Omental fat pad (tissue), 4 donors: ENCODE measurements around the gene RAB15. TPM values are rescaled to one million over a fixed set of nuclear protein-coding genes. Genes with fewer than 3 reads are reported as not detected.

Source experiments
- ATAC-seq: fragments of 150-250 bp; one replicate; pipeline ENCODE4 v1.9.1; 2016; ENCODE audit warnings: mild to moderate bottlenecking, moderate library complexity; ENCODE audit not compliant: low FRiP score
- DNase-seq: peaks from one replicate; pipeline ENCODE4 v3.0.0-alpha.2; 2019; ENCODE audit warnings: low spot score
- CTCF ChIP-seq, 3 donors: fragments of 450-650 bp; IDR thresholded peaks; one replicate each; pipeline ENCODE4 v1.5.1; 2016 to 2017; ENCODE audit warnings: antibody characterized with exemption in 3 of 3, mild to moderate bottlenecking in 3 of 3, moderate library complexity in 2 of 3
- total RNA-seq, 4 donors: library from RNA; depleted of rRNA; stranded (reverse); fragments of >200 nt; gene quantifications; one replicate each; pipeline ENCODE4 v1.1.0, GENCODE V29; 2016

The RAB15 gene
- total RNA-seq, 4 donors from 2014 or later, result 1.6 to 3.8 (median 2.4) TPM

GRCh38 chr14:64979336-64980074, 7.4 kb upstream of the RAB15 start:
- no peak for TF ChIP-seq CTCF (IDR thresholded peaks at IDR 0.05)
- DNase-seq (no peak), ATAC-seq (no peak)

GRCh38 chr14:64974563-64974962, 2.4 kb upstream of the RAB15 start:
- no peak for TF ChIP-seq CTCF (IDR thresholded peaks at IDR 0.05)
- ATAC-seq (no peak), DNase-seq (no peak)

- ATAC-seq (no peak), DNase-seq (no peak)
- no peak for TF ChIP-seq CTCF (IDR thresholded peaks at IDR 0.05)
These were observed 1.7 kb upstream of the RAB15 start for GRCh38 chr14:64973826-64974225.

DNA sequence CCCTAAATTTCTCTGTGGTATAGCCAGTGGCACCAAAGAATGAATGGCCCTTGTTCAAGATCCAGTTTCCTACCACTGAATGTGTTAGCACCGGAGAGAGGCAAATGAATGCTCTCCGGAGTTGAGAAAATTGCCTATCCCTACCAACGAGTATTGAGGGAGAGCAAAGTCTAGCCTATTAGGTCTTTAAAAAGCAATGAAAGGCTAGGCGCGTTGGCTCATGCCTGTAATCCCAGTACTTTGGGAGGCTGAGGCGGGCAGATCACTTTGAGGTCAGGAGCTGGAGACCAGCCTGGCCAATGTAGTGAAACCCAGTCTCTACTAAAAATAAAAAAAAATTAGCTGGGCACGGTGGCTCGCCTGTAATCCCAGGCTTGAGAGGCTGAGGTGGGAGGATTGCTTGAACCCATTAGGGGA, 898 bp upstream of the RAB15 start:
- ATAC-seq (no peak), DNase-seq (no peak)
- no peak for TF ChIP-seq CTCF (IDR thresholded peaks at IDR 0.05)

DNA sequence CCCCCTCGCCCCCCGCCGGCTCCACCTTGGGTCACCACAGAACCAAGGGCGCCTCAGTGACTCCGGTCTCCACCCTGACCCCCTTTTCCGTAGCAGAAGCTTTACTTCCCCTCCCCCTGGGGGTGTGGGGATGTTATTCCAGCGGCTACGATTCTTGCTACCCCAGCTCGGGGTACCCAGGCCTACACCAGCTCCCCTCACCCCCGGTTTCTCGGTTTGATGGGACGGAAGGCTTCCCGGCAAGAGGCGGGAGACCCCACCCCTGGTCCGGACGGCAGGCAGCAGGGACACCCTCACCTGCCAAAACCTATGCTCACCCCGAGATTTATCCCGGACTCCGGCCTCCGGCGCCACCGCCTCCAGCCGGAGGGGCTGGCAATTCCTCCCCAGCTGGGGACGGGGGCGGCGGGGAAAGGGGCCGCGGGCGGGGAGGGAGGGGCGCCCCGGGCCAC, 619 bp downstream of the RAB15 start:
- peak; percentile 34 for ATAC-seq
- TF ChIP-seq CTCF (IDR thresholded peaks at IDR 0.05), result no peak
- no peak for DNase-seq

DNA sequence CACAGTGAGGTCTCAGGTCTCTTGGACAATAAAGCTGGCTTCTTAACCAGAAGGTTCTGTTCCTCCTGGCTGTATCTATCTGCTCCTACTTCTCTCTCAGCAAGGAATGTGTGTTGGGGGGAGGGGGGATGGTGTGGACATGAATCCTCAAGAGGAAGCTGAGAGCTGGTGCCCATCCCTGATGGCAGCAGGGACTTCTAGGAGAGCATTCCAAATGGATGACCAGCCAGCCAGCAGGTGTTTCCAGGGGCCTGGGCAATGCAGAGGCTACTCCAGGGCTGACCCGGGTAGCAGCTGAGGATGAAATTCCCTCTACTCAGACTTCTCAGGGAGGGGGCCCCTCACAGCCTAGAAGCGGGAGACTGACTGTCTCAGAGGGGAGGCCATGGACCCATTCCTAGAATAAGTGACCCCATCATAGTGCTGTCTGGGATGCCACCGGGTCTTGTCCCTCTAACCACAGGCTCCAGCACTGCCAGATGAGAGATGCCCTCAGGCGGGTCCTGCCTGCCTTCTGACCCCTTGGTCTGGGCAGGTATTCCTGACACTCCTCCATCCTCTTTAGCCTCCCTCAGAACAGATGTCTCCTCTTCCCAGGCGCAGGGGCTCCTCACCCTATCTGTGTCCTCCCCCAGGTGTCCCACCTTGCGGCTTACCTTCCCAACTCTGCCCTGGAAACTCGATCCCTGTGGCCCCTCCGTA, 1.2 kb downstream of the RAB15 start:
- peak; percentile 6 for ATAC-seq

More for the DNA sequence above, 1.2 kb downstream of the RAB15 start:
- DNase-seq, result no peak
- TF ChIP-seq CTCF (IDR thresholded peaks at IDR 0.05), result no peak
